ENCODE measurements around the gene TMEM218.
A peak's percentile ranks its signal among the peaks of the same experiment; 100 is the strongest.

TMEM218 gene

GRCh38 chr11:125080531-125080911 lies 30.9 kb downstream of the TMEM218 start:
- no peak for TF ChIP-seq GATA1 (IDR thresholded peaks at IDR 0.05; ENCODE audit: low read depth, low read length)
- TF ChIP-seq POLR2A (IDR thresholded peaks at IDR 0.05; ENCODE audit: low read length) = no peak
- DNase-seq = no peak

- TF ChIP-seq POLR2A (IDR thresholded peaks at IDR 0.05; ENCODE audit: low read length) (no peak), GATA1 (IDR thresholded peaks at IDR 0.05; ENCODE audit: low read depth, low read length) (no peak)
- no peak for DNase-seq
Measured at GRCh38 chr11:125079878-125080530, 31.4 kb downstream of the TMEM218 start.

- no peak for DNase-seq
- TF ChIP-seq GATA1 (IDR thresholded peaks at IDR 0.05; ENCODE audit: low read depth, low read length) (no peak), POLR2A (IDR thresholded peaks at IDR 0.05; ENCODE audit: low read length) (no peak)
Measured at GRCh38 chr11:125079151-125079877, 32.1 kb downstream of the TMEM218 start.

GRCh38 chr11:125078516-125079140 lies 32.8 kb downstream of the TMEM218 start:
- TF ChIP-seq POLR2A (IDR thresholded peaks at IDR 0.05; ENCODE audit: low read length) (no peak), GATA1 (IDR thresholded peaks at IDR 0.05; ENCODE audit: low read depth, low read length) (no peak)
- no peak for DNase-seq

GRCh38 chr11:125078016-125078415 lies 33.4 kb downstream of the TMEM218 start:
- no peak for DNase-seq
- TF ChIP-seq GATA1 (IDR thresholded peaks at IDR 0.05; ENCODE audit: low read depth, low read length) (no peak), POLR2A (IDR thresholded peaks at IDR 0.05; ENCODE audit: low read length) (no peak)

GRCh38 chr11:125076378-125076945 lies 35.0 kb downstream of the TMEM218 start:
- DNase-seq = no peak
- TF ChIP-seq GATA1 (IDR thresholded peaks at IDR 0.05; ENCODE audit: low read depth, low read length) (no peak), POLR2A (IDR thresholded peaks at IDR 0.05; ENCODE audit: low read length) (no peak)

- peak in 1 of 2 experiments; percentile 40 for DNase-seq
- TF ChIP-seq POLR2A (IDR thresholded peaks at IDR 0.05; ENCODE audit: low read length) (no peak), GATA1 (IDR thresholded peaks at IDR 0.05; ENCODE audit: low read depth, low read length) (no peak)
Measured at GRCh38 chr11:125075900-125076317, 35.5 kb downstream of the TMEM218 start.

- TF ChIP-seq POLR2A (IDR thresholded peaks at IDR 0.05; ENCODE audit: low read length) (no peak), GATA1 (IDR thresholded peaks at IDR 0.05; ENCODE audit: low read depth, low read length) (no peak)
Measured at GRCh38 chr11:125075242-125075625, 36.2 kb downstream of the TMEM218 start.

GRCh38 chr11:125074511-125075241 lies 36.8 kb downstream of the TMEM218 start:
- TF ChIP-seq POLR2A (IDR thresholded peaks at IDR 0.05; ENCODE audit: low read length) = no peak
- TF ChIP-seq GATA1 (IDR thresholded peaks at IDR 0.05; ENCODE audit: low read depth, low read length) = no peak
- peak; percentile 68 for DNase-seq

More at GRCh38 chr11:125075242-125075625, 36.2 kb downstream of the TMEM218 start:
- no peak for DNase-seq

GRCh38 chr11:125073616-125074483 lies 37.6 kb downstream of the TMEM218 start:
- DNase-seq = no peak
- no peak for TF ChIP-seq GATA1 (IDR thresholded peaks at IDR 0.05; ENCODE audit: low read depth, low read length)
- no peak for TF ChIP-seq POLR2A (IDR thresholded peaks at IDR 0.05; ENCODE audit: low read length)

GRCh38 chr11:125072961-125073590 lies 38.4 kb downstream of the TMEM218 start:
- no peak for DNase-seq
- TF ChIP-seq GATA1 (IDR thresholded peaks at IDR 0.05; ENCODE audit: low read depth, low read length) (no peak), POLR2A (IDR thresholded peaks at IDR 0.05; ENCODE audit: low read length) (no peak)

GRCh38 chr11:125072218-125072960 lies 39.0 kb downstream of the TMEM218 start:
- no peak for DNase-seq
- TF ChIP-seq POLR2A (IDR thresholded peaks at IDR 0.05; ENCODE audit: low read length) = no peak
- TF ChIP-seq GATA1 (IDR thresholded peaks at IDR 0.05; ENCODE audit: low read depth, low read length) = no peak
